ENCODE data around the gene PCDH18. TPM values are rescaled to one million over a fixed set of nuclear protein-coding genes. Genes with fewer than 3 reads are reported as not detected.
"Not testable (repeated sequence)": the region's sequence is repeated elsewhere in the genome, so short reads cannot be mapped to it uniquely, and the experiment has no call there.

The PCDH18 gene
- total RNA-seq, 1 donor from 2014 or later = under 0.01 TPM

DNA sequence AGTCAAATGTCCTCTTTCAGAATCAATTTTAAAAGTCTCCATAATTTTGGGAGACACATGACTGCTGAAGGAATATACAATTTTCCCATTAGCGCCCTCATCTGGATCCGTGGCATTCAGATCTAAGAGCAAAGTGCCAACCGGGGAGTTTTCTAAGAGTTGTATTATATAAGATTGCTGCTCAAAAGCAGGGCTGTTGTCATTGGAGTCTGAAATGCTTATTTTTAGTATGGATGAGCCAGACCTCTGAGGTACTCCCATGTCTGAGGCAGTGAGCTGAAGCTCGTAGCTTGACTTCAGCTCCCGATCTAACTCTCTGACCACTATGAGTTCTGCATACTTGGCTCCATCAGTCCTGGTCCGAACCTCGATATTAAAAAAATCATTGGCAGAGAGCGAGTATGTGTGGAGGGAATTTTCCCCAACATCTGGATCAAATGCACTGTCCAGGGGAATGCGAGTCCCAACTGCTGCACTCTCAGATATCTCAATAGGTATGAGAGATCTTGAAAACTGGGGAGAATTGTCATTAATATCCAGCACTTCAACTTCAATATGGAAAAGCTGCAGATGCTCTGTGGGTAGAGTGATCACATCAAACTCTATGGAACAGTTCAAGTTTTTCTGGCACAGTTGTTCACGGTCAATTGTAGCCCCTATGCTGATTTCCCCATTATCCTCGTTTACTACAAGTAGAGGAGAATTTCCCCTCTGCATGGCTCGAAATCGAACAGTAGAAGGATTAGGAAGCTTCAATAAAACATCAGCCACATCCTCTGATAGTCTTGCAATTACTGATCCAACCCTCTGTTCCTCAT lies 917 bp downstream of the PCDH18 start:
- no peak for DNase-seq (ENCODE audit: low read depth in 2 of 2)

- DNase-seq (ENCODE audit: low read depth in 2 of 2) = no peak
Measured at GRCh38 chr4:137530176-137530575, 2.1 kb downstream of the PCDH18 start.

GRCh38 chr4:137529432-137529831 lies 2.9 kb downstream of the PCDH18 start:
- no peak for DNase-seq (ENCODE audit: low read depth in 2 of 2)

DNA sequence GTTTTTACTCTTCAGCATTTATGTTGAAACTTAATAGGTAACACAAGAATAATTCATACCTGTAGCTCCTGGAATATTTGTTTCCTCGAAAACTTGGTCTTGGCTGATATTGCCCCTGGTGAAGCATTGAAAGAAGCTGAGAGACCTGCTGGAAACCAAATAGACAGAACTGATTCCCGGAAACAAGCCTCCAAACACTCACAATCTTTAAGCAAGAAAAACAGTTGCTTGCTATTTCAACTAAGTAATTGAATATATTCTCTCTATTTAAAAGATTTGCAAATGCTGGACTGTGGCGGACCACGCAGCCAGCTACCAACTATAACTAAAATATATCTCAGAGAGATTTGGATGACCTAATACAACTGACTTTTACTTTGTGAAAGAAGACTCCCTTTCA lies 3.6 kb downstream of the PCDH18 start:
- no peak for DNase-seq (ENCODE audit: low read depth in 2 of 2)

DNA sequence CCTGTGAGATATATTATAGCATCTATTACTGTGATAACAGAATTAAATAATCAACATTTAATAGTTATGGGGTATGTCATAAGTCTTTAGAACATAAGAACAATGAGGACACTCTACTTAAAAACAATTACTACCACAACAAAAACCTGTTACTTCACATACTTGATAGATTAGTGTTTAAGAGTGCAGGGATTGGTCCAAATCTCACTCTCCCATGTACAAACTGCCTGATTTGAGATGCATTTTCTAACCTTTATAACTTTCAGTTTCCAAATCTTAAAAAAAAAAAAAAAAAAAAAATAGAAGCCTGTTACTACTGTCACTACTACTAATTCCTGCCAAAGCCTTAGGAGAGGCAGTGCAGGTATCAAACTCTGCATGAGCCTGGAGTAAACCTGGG lies 5.6 kb downstream of the PCDH18 start:
- no peak for DNase-seq (ENCODE audit: low read depth in 2 of 2)

- no peak for DNase-seq (ENCODE audit: low read depth in 2 of 2)
Measured at GRCh38 chr4:137524725-137525369, 7.4 kb downstream of the PCDH18 start.

GRCh38 chr4:137523329-137523728 lies 9.0 kb downstream of the PCDH18 start:
- no peak for DNase-seq (ENCODE audit: low read depth in 2 of 2)

GRCh38 chr4:137521053-137521452 lies 11.2 kb downstream of the PCDH18 start:
- DNase-seq (ENCODE audit: low read depth in 2 of 2) = no peak

- DNase-seq (ENCODE audit: low read depth in 2 of 2) = peak in 1 of 2 donors; percentile 11
Measured at GRCh38 chr4:137519406-137519805, 12.9 kb downstream of the PCDH18 start.

DNA sequence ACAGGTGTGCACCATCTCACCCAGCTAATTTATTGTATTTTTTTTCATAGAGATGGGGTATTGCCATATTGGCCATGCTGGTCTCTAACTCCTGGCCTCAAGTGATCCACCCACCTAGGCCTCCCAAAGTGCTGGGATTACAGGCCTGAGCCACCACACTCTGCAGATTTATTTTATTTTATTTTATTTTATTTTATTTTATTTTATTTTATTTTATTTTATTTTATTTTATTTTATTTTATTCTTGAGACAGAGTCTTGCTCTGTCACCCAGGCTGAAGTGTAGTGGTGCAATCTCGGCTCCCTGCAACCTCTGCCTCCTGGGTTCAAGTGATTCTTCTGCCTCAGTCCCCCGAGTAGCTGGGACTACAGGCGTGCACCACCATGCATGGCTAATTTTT lies 15.0 kb downstream of the PCDH18 start:
- DNase-seq (ENCODE audit: low read depth in 2 of 2) = not testable (repeated sequence)

- no peak for DNase-seq (ENCODE audit: low read depth in 2 of 2)
Measured at GRCh38 chr4:137514406-137515111, 17.7 kb downstream of the PCDH18 start.

DNA sequence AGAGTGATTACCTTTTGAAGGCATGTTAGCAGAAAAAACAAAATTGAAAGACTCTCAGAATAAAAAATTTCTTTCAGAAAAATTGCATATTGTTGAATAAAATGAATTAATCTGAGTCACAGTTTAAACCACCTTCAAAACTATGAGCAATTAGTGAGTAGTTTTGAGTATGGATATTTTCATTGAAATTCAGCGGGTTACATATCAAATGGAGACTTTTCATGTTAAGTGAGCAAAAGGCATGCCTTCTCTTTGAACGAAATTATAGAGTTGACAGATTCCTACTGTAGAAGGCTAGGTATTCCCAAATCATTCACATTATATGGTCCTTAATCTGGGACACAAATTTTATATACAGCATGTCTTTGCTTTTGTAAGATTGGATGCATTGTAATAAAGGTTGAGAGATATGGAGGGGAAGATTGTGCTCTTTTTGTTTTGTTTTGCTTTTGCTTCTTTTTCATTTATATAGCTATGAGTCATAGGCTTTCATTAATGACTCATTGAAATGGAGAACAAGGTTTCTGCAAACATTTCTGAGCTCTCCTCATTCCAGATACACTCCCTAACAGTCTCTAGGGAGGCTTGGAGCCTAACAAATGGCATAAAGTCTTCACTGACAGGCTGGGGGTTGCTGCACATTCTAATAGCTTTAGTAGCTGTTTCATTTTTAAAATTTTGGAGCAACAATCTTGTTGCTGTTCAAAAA lies 21.6 kb downstream of the PCDH18 start:
- peak in 1 of 2 donors; percentile 3 for DNase-seq (ENCODE audit: low read depth in 2 of 2)

- no peak for DNase-seq (ENCODE audit: low read depth in 2 of 2)
Measured at GRCh38 chr4:137509855-137510282, 22.4 kb downstream of the PCDH18 start.

DNA sequence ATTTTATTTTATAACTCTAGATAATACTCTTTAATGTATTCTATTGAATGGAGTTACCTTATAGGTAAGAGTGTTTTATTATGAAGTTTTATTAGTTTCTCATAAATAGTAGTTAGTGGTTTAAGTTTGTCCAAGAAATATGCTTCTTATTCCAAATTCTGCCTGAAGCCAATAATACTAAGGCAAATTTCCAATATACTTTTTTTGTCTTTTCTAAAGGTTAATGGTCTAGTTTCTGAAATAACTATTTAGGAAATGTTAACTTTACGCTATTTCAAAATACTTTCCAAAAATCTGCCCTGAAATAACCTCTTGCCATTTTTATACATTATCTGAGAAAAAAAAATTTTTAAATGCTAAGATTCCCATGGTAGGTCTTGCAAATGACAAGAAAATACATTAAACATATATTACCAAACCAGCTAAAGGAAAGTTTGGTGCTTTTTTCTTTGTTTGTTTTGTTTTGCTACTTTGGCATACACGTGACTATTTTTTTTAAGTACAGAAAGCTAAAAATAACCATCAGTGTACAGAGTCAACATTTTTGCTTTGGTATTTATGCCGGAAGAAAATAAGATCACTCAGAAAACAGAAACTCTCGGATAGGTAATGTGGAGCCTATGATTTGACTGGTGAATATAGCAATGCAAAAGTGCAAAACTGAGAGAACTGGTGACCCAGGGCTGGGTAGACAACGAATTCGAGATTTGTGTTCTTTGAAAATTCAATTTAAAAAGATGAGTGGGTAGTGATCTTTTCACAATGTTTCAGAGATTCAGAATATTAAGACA lies 29.8 kb downstream of the PCDH18 start:
- DNase-seq (ENCODE audit: low read depth in 2 of 2) = no peak

DNA sequence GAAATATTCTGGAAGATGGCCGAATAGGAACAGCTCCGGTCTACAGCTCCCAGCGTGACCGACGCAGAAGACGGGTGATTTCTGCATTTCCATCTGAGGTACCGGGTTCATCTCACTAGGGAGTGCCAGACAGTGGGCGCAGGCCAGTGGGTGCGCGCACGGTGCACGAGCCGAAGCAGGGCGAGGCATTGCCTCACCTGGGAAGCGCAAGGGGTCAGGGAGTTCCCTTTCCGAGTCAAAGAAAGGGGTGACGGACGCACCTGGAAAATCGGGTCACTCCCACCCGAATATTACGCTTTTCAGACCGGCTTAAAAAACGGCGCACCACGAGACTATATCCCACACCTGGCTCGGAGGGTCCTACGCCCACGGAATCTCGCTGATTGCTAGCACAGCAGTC lies 36.0 kb downstream of the PCDH18 start:
- DNase-seq (ENCODE audit: low read depth in 2 of 2) = not testable (repeated sequence)

DNA sequence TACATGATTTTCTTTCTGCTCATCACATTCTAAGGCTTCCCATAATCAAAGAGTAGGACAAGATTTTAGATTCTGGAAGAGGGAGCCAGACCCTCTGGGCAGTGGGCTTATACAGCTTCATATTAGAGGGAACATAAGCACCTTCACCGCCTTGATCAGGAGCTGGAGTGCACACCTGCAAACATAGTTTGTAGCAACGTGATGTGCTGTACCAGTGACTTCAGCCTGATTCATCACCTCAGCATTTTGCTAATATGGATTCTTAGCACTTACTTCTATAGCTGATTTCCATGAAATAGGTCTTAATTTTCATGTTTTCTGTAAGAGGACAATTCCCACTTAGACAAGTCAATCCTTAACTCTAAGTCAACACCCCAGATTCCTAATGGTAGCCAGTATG lies 36.7 kb downstream of the PCDH18 start:
- DNase-seq (ENCODE audit: low read depth in 2 of 2) = no peak

DNA sequence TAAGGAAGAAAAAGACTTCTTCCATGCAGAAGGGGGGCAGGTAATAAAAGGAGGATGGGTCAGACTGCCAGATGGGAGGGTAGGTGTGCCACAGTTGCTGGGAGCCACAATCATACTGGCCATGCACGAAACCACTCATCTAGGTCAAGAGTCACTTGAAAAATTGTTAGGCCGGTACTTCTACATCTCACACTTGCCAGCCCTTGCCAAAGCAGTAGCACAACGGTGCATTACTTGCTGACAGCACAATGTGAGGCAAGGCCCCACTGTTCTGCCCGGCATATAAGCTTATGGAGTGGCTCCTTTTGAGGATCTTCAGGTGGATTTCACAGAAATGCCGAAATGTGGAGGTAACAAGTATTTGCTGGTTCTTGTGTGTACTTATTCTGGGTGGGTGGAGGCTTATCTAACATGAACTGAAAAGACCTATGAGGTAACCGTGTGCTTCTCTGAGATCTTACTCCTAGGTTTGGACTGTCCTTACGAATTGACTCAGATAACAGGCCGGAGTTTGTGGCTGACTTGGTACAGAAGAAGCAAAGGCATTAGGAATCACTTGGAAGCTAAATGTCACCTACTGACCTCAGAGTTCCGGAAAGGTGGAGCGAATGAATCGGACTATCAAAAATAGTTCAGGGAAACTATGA lies 48.9 kb downstream of the PCDH18 start:
- peak in 1 of 2 donors; percentile 1 for DNase-seq (ENCODE audit: low read depth in 2 of 2)

- DNase-seq (ENCODE audit: low read depth in 2 of 2) = not testable (repeated sequence)
Measured at GRCh38 chr4:137479657-137480056, 52.6 kb downstream of the PCDH18 start.

DNA sequence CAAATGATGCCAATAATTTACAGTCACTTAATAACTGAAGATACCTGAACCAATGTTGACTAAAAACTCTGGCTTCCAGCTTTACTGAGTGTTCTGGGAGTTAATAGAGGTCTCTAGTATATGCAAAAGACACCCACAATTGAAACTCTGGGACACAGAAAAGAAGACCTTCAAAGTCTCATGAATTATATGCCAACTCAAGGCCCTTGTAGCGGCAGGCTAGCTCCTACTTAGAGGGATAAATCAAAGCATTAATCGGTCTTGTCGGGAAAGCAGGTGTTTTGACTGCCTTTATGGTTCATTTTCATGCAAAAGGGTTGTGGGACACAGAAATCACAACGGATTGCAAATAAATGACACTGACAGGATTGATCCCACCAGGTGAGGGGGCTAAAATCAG lies 55.9 kb downstream of the PCDH18 start:
- no peak for DNase-seq (ENCODE audit: low read depth in 2 of 2)

GRCh38 chr4:137474711-137475301 lies 57.5 kb downstream of the PCDH18 start:
- no peak for DNase-seq (ENCODE audit: low read depth in 2 of 2)
